ENCODE results near the gene CFAP74.

The CFAP74 gene

DNA sequence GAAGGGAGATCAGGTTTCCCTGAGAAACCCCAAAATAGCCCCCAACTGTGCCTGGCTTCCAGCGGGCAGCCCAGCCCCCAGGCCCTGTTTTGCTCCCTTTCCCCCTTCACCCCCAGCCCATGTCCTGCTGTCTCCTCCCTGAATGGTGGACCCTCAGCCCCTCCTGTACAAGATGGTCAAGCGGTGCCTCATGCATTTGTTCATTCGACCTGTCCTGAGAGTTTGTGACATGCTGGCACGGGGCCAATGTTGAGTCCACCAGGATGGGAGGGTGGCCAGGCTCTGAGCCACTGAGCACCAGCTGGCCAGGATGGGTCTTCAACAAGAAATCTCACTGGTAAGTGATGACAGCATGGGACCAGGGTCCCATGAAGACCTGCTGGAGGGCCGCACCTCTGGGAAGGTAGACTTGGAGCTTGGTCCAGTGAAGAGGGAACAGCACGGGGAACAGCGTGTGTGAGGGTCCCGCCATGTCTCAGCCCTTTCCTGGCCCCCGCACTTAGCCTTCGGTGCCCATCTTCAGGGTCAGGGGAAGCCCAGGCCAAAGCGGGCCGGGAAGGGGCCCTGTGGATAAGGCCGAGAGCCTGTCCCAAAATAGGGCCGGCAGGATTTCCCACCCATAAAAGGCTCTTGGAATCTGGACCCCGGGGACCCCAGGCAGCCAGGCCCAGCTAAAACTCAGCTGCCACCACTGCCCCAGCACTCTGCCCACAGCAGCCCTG is 88.5 kb downstream of the CFAP74 start, which contains the start of gene CALML6:
TSS of gene CALML6 (plus strand) at position 290 of the 722 bp plus-strand sequence. CDS start at position 311, 21 bp downstream.
- no peak for DNase-seq

DNA sequence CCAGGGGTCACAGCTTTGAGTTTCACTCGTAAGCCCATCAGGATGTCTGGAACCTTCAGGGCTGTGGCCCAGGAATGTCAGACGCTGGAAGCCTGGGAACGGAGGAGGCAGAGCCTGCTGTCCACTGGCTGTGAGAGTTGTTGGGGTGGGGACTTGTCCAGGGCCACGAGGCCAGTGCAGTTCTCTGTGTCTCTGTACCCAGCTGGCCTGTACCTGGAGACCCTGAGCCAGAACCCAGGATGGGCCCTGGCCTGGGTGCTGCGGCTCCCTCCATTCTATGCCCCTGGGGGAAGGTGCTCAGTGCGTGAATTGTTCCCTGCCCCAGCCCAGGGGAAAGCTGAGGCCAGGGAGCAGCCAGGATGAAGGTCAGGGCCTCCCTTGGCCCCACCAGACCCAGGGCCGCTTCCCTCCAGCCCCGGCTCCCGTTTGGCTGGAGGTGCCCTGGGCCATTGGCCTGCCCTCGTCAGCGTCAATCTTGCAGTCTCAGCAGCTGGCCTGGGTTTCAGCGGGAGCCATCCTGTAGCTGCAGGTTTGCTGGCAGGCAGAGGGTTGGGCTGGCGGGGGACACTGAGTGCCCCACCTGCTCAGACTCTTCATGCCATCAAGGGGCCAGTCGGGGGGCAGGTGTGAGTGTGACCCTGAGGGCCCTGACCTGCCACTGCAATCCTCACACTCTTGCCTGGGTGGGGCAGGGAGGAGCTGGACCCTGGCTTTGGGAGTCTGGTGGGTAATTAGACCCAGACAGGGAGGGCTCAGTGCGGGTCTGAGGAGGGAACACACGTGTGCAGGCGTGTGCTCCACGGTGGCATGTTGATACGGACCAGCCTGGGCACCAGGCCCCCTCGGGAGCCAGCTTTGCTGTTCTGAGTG is 89.2 kb downstream of the CFAP74 start:
- DNase-seq, result no peak

DNA sequence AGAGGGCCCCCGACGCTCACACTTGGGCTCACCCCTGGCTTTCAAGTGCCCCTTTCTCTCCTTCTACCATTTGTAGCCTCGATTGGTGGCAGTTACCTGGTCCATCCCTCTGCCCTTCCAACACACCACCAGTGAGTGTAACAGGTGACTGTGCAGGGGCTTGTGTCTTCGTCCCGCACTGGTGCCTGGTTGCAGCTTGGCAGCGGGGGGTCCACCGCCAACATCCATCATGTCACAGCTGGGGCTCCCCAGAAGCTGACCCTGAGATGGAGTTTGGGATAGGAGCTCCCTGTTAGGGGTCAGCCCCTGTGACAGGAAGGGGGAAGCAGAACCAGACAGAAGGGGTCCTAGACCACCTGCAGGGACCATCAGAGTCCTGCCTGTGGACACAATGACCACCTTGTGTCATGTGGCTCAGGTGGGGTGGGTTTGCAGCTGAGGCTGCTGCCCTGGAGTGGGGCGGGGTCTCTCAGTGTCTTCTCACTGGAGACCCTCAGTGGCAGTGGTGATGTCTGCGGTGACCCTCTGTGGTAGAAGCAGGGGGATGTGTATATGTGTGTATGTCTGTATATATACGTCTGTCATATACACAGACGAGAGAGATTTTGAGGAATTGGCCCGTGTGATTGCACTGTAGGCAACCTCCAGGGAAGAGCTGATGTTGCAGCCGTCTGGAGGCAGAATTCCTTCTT is 92.1 kb downstream of the CFAP74 start:
- no peak for DNase-seq

DNA sequence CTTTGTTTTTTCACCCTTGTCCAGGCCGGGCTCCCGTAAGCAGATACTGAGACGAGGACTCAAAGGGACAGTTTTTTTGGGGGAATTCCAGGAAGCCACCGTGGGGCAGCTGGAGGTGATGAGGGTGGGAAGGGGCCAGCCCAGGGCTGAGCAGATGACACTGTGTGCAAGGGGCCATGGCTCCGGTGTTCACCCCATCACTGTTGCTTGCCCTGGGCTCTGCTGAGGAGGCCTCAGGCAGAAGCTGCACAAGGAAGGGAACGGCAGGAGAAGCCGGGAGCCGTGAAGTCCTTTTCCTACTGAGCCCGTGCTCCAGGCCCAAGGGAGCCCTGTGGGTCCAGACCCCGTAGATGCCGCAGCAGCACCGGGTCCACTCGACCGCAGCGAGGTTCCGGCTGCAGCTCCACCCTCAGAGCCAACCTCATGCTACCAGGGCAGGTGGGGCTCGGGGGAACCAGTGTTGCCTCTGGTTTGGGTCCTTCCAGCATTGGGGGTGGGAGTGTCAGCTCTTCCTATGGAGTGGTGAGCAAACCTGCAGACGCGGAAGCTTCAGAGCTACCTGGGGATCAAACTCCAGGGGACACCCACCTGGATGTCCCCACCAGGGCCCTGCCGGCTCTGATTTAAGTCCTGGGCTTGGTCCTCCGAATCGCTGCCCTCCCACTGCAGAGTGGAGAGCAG is 92.8 kb downstream of the CFAP74 start:
- no peak for DNase-seq

DNA sequence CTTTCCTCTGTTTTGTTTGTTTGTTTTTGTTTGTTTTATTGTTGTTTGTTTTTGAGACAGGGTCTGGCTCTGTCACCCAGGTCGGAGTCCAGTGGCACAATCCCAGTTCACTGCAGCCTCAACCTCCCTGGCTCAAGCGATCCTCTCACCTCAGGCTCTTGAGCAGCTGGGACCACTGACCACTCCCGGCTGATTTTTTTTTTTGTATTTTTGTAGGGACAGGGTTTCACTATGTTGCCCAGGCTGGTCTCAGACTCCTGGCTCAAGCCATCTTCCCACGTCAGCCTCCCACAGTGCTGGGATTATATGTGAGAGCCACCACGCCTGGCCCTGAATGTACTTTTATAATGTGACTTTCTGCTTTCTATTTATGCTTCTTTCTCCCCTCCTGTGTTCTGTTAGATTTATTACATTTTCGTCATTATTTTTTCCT is 93.5 kb downstream of the CFAP74 start:
- no peak for DNase-seq

DNA sequence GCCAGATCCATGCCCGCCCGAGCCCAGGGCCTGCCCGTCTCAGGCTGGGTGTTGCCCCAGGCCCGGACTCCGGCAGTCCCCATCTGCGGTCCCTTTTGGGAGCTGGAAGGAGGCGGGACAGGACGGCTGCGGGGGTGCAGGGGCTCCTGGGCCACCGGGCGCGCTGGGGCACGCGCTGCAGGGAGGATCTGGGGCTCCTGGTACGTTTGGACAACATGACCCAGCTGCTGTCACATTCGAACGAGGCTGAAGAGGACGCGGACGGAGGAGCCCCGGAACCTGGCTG is 95.1 kb downstream of the CFAP74 start:
- DNase-seq, result no peak

DNA sequence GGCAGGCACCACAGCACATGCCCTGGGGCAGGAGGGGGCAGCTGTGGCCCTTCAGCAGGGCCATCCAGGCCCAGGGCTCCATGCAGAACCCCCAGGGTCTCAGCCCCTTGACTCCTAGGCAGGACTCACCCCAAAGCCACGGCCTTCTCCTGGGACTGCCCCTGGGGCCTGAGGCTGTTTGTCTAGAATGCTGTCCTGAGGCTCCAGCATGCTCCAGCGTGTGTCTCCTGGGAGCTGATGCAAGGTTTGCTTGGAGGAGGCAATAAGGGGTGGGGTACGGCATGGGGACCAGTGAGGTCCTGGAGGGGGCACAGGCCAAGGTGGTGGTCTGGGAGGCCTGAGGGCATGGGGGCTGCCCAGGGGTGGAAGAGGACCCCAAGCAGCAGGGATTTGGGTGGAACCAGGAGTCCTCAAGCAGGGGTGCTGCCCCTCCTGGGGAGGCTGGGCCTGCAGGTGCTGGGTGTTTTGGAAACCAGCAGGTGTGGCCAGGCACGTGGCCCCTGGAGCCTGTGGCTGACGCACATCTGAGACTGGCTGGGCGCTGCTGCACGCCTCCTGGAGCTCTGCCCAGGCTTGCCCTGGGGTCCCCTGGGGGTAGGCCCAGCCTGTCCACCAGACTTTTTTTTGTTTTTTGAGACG is 96.4 kb downstream of the CFAP74 start:
- DNase-seq, result no peak

DNA sequence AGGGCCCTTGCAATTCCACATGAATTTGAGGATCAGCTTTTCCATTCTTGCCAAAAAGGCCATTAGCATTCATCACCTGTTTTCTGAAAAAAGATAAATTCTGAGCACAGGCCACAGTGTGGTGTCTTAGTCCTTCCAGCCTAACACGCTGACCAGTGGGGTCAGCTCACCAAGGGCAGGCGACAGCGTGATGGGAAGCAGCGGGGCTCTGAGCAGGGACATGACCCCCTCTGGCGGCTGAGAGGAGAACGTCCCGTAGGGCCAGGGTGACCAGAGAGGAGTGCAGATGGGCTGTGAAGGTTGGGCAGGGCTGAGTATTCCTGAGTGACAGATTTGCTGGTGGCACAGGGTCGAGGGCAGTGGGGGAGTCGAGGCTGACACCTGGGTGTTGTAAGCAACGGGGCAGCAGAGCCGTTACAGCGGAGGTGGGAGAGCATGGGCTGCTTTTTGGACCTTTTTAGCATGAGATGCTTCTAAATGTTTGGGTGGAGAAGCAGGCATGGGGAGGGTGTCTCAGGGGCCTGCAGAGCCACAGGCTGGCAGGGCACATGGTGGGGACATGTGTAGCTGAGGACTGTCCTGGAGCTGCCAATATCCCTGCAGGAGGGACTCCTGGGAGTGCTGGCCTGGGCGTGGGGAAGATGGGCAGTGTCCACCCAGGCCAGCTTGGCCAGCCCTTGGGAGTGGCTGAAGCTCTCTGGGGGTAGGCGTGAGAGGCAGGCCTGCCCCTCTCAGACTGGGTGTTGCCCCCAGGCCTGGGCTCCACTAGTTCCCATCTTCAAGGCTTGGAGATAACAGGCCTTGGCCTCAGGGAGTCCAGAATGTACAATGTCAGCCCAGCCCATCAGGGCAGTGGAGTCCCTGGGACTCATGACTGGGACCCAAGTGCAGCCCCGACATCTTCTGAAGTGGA is 97.1 kb downstream of the CFAP74 start:
- DNase-seq, result peak; percentile 61

DNA sequence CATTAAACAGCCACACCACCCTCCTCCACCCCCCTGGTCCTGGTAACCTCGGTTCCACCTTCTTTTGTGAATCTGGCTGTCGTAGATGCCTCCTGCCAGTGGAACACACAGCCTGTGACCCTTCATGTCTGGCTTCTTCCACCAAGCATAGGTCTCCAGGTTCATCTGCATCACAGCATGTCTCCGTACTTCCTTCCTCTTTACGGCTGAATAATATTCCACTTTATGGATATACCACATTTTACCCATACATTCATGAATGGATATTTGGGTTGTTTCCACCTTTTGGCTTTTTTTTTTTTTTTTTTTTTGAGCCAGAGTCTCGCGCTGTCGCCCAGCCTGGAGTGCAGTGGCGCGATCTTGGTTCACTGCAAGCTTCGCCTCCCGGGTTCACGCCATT is 100.4 kb downstream of the CFAP74 start:
- no peak for DNase-seq

DNA sequence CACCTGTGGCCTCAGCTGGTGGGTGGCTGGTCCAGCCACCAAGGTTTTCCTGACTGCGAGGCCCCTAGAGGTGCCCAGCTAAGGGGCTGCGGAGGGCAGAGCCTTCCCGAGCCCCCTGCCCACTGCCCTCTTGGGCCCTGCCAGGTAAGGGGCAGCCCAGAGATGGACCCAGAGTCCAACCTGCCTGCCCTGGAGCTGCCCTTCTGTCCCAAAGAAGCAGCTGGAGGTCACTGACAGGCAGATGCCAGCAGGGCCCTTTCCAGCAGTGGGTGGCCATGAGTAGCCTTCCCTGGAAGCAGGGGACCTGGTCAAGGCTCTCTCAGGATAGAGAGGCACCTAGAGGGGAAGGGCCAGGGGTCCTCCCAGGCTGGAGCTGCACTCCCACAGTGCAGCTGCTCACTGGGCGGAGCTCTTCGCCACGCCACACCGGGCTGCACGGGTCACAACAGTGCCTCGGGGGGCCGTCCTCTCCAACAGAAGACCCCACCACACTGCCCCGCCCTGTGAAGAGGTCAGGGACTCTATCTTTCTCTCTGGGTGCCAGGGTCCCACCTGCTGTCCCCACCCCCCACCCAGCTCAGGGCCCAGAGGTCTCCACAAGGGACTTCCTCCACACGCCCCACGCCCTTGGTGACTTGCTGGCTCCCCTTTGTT is 101.8 kb downstream of the CFAP74 start:
- DNase-seq, result no peak

DNA sequence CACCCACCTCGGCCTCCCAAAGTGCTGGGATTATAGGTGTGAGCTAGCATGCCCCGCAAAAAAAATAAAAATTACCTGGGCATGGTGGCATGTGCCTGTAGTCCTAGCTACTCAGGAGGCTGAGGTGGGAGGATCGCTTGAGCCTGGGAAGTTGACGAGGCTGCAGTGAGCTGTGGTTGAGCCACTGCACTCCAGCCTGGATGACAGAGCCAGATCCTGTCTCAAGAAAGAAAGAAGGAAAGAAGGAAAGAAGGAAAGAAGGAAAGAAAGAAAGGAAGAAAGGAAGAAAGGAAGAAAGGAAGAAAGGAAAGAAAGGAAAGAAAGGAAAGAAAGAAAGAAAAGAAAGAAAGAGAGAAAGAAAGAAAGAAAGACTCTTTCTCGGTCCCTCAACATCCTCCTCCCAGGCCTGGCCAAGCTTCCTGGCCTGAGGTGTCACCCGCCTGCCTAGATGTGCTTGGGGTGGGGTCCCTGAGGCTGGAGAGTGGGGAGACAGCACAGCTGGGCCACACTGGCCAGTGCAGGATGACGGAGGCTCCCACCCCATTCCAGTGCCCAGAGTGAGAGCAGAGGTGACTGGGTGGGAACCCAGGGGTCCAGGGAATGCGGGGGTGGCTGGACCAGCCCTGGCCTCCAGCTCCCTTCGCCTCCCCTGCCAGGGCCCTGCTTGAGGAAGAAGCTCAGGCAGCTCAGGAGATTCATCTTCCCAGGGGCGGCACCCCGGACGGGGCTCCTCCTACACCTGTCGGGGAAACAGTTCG is 102.5 kb downstream of the CFAP74 start:
- DNase-seq, result no peak

DNA sequence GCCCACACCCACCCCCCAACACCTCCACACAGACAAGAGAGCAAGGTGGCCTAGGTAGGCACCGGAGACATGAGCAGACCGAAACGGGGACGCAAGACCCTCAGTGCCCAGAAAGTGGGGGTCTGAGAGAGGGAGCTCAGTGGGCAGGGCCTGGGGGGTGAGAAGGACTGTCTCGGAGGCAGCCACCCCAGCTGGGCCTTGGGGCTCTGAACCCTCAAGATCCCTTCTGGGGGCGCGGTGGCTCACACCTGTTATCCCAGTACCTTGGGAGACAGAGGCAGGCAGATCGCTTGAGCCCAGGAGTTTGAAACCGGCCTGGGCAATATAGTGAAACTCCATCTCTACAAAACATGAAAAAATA is 103.6 kb downstream of the CFAP74 start:
- DNase-seq, result no peak

DNA sequence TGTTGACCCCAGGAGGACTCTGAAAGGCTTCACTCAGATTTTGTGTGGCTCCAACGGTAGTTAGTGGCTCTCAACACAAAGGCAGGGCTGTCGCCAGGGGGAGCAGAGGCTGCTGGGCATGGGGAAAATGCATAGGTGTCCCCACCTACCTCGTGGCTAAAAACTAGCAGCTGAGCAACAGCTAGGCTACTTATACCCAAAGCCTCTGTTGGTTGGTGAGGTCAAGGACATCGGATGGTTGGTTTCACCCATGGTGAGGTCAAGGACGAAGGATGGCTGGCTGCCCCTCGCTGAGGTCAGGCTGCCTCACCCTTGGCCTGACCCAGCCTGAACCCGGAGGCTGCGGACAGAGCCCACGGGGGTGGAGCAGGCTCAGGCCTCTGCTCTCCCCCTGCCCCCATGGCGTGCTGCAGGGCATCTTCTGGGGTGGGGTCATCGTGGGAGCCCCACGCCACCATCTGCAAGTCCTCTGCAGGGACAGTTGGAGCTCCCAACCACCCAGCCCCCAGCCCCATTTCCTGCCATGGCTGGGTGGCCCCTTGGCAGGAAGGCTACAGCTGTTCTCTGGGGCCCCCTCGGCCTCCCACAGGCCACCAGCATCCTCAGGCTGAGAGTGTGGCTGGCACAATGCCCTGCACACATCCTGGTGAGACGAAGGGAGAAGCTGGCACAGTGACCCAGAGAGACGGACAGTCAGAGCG is 104.2 kb downstream of the CFAP74 start:
- peak; percentile 80 for DNase-seq

DNA sequence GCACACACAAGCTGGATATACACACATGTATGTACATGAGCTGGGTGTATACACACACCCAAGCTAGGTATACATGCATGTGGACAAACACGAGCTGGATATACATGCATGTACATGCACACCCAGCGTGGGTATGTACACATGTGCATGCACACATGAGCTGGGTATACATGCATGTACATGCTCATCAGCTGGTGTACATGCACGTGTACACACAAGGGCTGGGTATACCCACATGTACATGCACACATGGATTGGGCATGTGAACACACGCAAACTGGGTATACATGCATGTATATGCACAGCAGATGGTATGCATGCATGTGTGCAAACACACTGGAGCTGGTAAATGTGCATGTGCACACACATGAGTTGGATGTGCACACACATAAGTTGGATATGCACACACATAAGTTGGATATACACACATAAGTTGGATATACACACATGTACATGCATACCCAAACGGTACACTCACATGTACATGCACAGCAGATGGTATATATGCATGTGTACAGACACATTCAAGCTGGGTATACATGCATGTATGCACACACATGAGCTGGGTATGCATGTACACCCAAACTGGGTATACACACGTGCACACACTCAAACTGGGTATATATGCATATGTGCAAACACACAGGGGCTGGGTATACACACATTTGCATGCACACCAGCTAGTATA is 105.2 kb downstream of the CFAP74 start:
- no peak for DNase-seq

DNA sequence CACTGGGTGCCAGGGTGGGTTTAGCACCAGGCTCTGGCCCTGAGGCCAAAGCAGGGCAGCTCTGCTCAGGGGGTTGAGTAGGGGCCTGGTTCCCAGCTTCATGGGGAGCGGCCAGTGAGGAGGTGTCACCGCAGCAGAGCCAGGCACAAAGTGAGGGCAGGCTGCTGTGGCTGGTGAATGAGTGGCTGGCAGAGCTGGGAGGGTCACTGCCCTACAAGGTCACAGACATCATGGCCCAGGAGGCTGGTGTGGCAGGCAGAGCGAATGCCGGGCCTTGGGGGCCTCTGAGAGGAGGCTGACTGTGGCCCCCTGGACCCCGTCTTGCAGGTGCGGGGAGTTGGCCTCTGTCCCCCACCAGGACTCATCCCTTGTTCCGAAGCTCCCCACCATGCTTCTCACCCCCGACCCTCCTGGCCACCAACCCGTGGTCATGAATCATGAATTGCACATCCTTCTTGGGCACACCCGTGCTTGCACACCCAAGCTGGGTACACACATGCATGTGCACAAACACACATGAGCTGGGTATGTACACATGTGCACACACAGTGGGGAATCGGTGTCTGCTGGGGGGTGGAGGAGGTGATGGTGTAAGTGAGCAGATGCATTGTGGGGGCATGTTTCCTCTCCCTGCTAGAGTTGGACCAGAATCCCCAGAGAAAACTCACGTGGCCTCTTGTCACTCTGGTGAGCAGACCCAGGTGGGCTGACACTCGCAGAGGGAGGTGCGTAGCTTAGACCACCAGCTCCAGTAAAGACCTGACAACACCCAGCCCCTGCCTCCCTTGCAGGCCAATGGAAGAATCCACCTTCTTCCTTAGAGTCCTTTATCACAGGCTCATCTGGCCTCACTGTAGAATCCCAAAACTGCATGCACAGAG is 107.9 kb downstream of the CFAP74 start:
- no peak for DNase-seq

DNA sequence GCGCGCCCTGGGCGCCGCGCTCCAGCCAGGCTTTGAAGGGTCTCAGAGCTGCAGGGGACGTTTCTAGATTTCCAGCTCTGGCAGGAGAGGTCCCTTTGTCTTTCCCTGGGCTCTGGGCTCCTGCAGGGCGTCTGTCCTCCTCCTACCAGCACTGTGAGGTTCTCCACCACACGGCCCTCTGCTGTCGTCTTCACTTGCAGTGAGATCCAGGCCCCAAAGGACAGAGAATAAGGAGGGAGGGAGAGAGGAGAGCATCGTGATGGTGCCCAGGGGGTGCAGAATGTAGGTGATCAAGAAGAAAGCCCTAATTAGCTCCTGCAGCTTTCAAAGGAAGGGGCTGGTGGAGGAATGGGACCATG is 108.5 kb downstream of the CFAP74 start:
- DNase-seq, result no peak

DNA sequence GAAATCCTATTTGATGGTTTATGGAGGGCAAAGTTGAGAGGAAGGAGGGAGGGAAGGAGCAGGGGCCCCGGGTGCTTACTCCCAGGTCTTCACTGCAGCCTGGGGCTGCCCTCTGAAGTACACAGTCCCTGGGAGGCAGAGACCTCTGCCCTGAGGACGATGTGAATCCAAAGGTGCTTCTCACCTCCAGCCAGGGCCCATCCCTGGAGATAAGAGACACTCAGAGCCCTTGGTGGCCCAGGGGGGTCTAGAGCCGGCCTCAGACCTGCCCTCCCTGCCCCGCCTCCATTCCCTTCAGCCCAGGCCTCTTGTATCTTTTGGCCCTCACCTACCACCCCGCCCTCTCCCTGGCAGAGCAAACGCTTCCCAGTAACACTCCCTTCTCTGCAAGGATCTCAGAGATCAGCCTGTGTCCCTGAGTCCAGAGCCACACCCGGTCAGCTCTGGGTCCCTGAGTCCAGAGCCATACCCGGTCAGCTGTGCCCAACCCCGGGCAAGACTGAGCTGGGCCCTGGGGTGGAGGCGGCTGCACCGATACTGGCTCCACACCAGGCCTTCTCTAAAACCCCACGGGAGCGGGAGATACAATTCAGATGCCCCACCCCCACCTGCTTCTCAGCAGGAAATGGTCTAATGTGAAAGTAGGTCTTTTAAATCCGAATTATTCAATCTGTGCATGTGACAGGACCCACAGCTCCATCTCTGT is 109.1 kb downstream of the CFAP74 start:
- DNase-seq, result no peak

DNA sequence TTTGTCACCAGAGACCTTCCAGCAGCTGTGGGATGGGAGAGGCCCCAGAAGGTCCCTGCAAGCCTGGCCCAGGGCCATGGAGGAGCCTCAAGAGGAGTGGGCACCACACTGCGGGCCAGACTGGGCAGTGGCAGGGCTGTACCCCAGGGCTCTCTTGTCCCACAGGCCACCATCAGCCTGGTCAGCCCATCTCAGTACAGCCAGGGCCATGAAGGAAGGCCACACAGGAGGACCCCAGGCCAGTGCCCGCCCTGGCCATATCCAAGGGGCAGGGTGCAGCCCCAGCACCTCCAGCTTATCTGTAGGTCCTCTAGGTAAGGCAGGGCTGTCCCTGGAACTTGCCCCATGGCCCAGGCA is 109.6 kb downstream of the CFAP74 start:
- no peak for DNase-seq

All from GDM1 (cell line).